Keratinocyte (primary cell): ENCODE data around the gene SLC5A2. TPM values are rescaled to one million over a fixed set of nuclear protein-coding genes. Genes with fewer than 3 reads are reported as not detected.

Source experiments
- DNase-seq: peaks from one replicate; pipeline ENCODE4 v3.0.0-alpha.2; 2011; ENCODE audit warnings: low read depth, missing footprints, low spot score
- FAIRE-seq: peaks from 2 replicates; lab custom pipeline; 2011; peaks lifted over from hg19 to GRCh38; lab: Jason Lieb, UNC
- H2AFZ ChIP-seq: 2 replicates; pipeline ENCODE4 v1.6.0; 2012; ENCODE audit warnings: low read length, control low read depth, inconsistent platforms; ENCODE audit not compliant: control insufficient read depth
- H3K27ac ChIP-seq: 2 replicates; pipeline ENCODE4 v1.5.1; 2011; ENCODE audit warnings: low read length; ENCODE audit not compliant: control insufficient read depth, insufficient read depth
- H3K27me3 ChIP-seq: 3 replicates; pipeline ENCODE4 v1.6.0; 2011; ENCODE audit warnings: low read length; ENCODE audit not compliant: control insufficient read depth, insufficient read depth; ENCODE audit errors: extremely low read depth
- H3K36me3 ChIP-seq, 2 experiments: 2 replicates in 1 of 2; 3 replicates in 1 of 2; pipeline ENCODE4 v1.5.1; 2011; ENCODE audit warnings: low read length in 2 of 2, mild to moderate bottlenecking in 1 of 2; ENCODE audit not compliant: control insufficient read depth in 2 of 2, insufficient read depth in 2 of 2; ENCODE audit errors: extremely low read depth in 1 of 2
- H3K4me1 ChIP-seq: 3 replicates; pipeline ENCODE4 v1.5.1; 2011; ENCODE audit warnings: low read length; ENCODE audit not compliant: control insufficient read depth, insufficient read depth; ENCODE audit errors: extremely low read depth
- H3K4me2 ChIP-seq: 3 replicates; pipeline ENCODE4 v1.6.0; 2011; ENCODE audit warnings: low read depth, low read length; ENCODE audit not compliant: control insufficient read depth, insufficient read depth; ENCODE audit errors: extremely low read depth
- H3K4me3 ChIP-seq, 3 experiments: fragments of 200-600 bp in 1 of 3; sonication (generic) in 1 of 3; 2 replicates in 2 of 3; 3 replicates in 1 of 3; pipeline ENCODE4 v1.5.1; 2011 to 2016; ENCODE audit warnings: low read length in 3 of 3, mild to moderate bottlenecking in 3 of 3, control low read depth in 2 of 3, inconsistent platforms in 1 of 3, low read depth in 1 of 3, mixed read lengths in 1 of 3, mixed run types in 1 of 3, moderate library complexity in 1 of 3; ENCODE audit not compliant: control insufficient read depth in 2 of 3, insufficient read depth in 2 of 3; ENCODE audit errors: extremely low read depth in 1 of 3
- H3K79me2 ChIP-seq: 2 replicates; pipeline ENCODE4 v1.6.0; 2012; ENCODE audit warnings: low read length; ENCODE audit not compliant: control insufficient read depth, insufficient read depth
- H3K9ac ChIP-seq: 3 replicates; pipeline ENCODE4 v1.6.0; 2011; ENCODE audit warnings: low read length; ENCODE audit not compliant: control insufficient read depth, insufficient read depth; ENCODE audit errors: extremely low read depth
- H3K9me1 ChIP-seq: 3 replicates; pipeline ENCODE4 v1.6.0; 2011; ENCODE audit warnings: low read length; ENCODE audit not compliant: control insufficient read depth, insufficient read depth; ENCODE audit errors: extremely low read depth
- H3K9me3 ChIP-seq: 2 replicates; pipeline ENCODE4 v1.5.1; 2012; ENCODE audit warnings: low read depth, low read length; ENCODE audit not compliant: control insufficient read depth
- H4K20me1 ChIP-seq: 3 replicates; pipeline ENCODE4 v1.6.0; 2011; ENCODE audit warnings: low read length; ENCODE audit not compliant: control insufficient read depth, insufficient read depth; ENCODE audit errors: extremely low read depth
- CTCF ChIP-seq, 3 experiments: IDR thresholded peaks in 1 of 3; conservative IDR thresholded peaks in 1 of 3; optimal IDR thresholded peaks in 1 of 3; 2 replicates in 2 of 3; 3 replicates in 1 of 3; pipeline versions ENCODE3 to v1.5.1; 2011; ENCODE audit warnings: low read length in 3 of 3, mild to moderate bottlenecking in 3 of 3, moderate library complexity in 2 of 3, control low read depth in 1 of 3, inconsistent platforms in 1 of 3; ENCODE audit not compliant: insufficient read depth in 2 of 3; ENCODE audit errors: extremely low read depth in 1 of 3
- EZH2 ChIP-seq: IDR thresholded peaks from one replicate; pipeline ENCODE4 v1.6.1; 2012; ENCODE audit warnings: inconsistent platforms, mild to moderate bottlenecking, low read length, moderate library complexity
- dilution Hi-C: fragments of 300-500 bp; cut with MboI; formaldehyde crosslinking; loops from one replicate; pipeline ENCODE4 v1.7.0; 2020; ENCODE audit warnings: low sequenced_read_pairs; ENCODE audit not compliant: extremely low pct_ligation_motif_present
- polyA plus RNA-seq, 5 experiments: library from polyadenylated mRNA; depleted of rRNA in 3 of 5; stranded (reverse) in 3 of 5; stranded (forward) in 1 of 5; unstranded in 1 of 5; fragments of >200 nt; gene quantifications; 1 replicate in 1 of 5; 2 replicates in 3 of 5; 3 replicates in 1 of 5; pipeline versions ENCODE4 v1.2.1 to v1.2.3, GENCODE V29; 2011 to 2012; ENCODE audit warnings: missing spikeins in 2 of 5, low read depth in 1 of 5, low replicate concordance in 1 of 5

The SLC5A2 gene
- polyA plus RNA-seq, 1 donor (not counting 4 experiments of a cell fraction or from before 2014, with no cell fraction given): not detected

- peaks cover 2 to 15% of the 10 kb centered on the region in 2 experiments for H3K36me3 ChIP-seq
- H3K27ac ChIP-seq: no peak overlapping the region
- peaks cover 40% of the 10 kb centered on the region for H3K79me2 ChIP-seq
- H3K9ac ChIP-seq: peak overlapping the region; percentile 94
- H2AFZ ChIP-seq: no peak overlapping the region
- peak overlapping the region in 2 of 3 experiments; percentile 95 to 96 for H3K4me3 ChIP-seq
- H4K20me1 ChIP-seq: peaks cover 9% of the 10 kb centered on the region
- peak overlapping the region; percentile 94 for H3K4me2 ChIP-seq
- H3K9me3 ChIP-seq: no peaks in the 10 kb centered on the region
- H3K9me1 ChIP-seq: peaks cover 6% of the 10 kb centered on the region
- H3K4me1 ChIP-seq: peaks cover 65% of the 10 kb centered on the region
- no peak for TF ChIP-seq EZH2
- no peak for TF ChIP-seq CTCF (optimal IDR thresholded peaks at IDR 0.05 in 1 of 3, IDR thresholded peaks at IDR 0.05 in 1 of 3, conservative IDR thresholded peaks at IDR 0.05 in 1 of 3; ENCODE audit: extremely low read depth in 1 of 3, insufficient read depth in 2 of 3, low read length in 3 of 3)
- FAIRE-seq: no peak
- dilution Hi-C loops: no loop called here
- H3K27me3 ChIP-seq: no peaks in the 10 kb centered on the region
- DNase-seq: no peak
These were observed 25.9 kb upstream of the SLC5A2 start for GRCh38 chr16:31456988-31457360.

- Histone ChIP-seq H3K79me2 (peaks cover 40% of the 10 kb centered on the region), H3K36me3 (peaks cover 7 to 24% of the 10 kb centered on the region in 2 experiments), H3K9ac (peak overlapping the region; percentile 94), H3K4me3 (peak overlapping the region; percentile 75 to 96 (median 95)), H3K9me1 (peaks cover 6% of the 10 kb centered on the region), H3K9me3 (no peaks in the 10 kb centered on the region), H3K4me1 (peaks cover 54% of the 10 kb centered on the region), H2AFZ (peak overlapping the region; percentile 96), H3K4me2 (peak overlapping the region; percentile 94), H4K20me1 (peaks cover 9% of the 10 kb centered on the region), H3K27ac (peak overlapping the region; percentile 99), H3K27me3 (no peaks in the 10 kb centered on the region)
- TF ChIP-seq EZH2: no peak
- TF ChIP-seq CTCF (optimal IDR thresholded peaks at IDR 0.05 in 1 of 3, IDR thresholded peaks at IDR 0.05 in 1 of 3, conservative IDR thresholded peaks at IDR 0.05 in 1 of 3; ENCODE audit: extremely low read depth in 1 of 3, insufficient read depth in 2 of 3, low read length in 3 of 3): peak; percentile 1 to 45 (median 35)
- FAIRE-seq (no peak), DNase-seq (no peak)
- dilution Hi-C loops: no loop called here
These were observed 24.7 kb upstream of the SLC5A2 start for GRCh38 chr16:31458073-31458843.
